ENCODE data around the gene ATP6V1B1. TPM values are rescaled to one million over a fixed set of nuclear protein-coding genes. Genes with fewer than 3 reads are reported as not detected.

Gene ATP6V1B1
- total and polyA plus RNA-seq, 2 of the 13 experiments (the other 11 are each of a cell fraction or from before 2014, with no cell fraction given), result 0.58 to 1.6 TPM

DNA sequence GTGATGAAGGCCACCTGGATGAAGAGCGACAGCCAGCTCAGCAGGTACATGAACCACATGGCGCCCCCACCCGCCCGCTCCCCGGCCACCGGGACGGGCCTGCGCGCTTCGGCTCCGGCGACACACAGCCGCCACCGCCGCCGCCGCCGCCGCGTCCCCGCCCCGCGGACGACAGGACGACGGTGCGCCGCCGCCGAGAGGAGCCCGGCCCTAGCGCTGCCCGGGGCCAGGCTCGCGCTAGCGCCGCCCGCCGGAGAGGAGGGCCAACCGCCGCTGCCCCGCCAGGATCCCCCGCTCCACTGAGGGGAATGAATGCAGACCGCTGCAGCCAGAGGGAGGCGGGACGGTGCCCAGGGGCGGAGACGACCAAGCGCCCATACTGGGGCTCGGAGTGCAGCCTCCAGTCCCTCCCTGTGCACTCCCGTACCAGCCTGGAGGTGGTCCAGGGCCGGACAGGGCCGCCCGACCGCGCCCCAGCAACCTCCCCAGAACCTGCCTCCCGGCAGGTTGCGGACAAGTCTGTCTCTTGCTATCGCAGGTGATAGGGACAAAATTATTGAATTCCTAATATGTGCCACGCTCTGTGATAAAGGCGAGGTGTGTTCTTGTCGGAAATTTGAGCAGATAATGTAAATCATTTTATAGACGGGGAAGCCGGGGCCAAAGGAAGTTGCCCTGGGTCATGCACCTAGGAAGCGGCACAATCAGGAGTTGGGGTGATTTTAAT, 59.2 kb downstream of the ATP6V1B1 start, which contains the start of gene TEX261 (continued):
- TF ChIP-seq, protein P1, sequence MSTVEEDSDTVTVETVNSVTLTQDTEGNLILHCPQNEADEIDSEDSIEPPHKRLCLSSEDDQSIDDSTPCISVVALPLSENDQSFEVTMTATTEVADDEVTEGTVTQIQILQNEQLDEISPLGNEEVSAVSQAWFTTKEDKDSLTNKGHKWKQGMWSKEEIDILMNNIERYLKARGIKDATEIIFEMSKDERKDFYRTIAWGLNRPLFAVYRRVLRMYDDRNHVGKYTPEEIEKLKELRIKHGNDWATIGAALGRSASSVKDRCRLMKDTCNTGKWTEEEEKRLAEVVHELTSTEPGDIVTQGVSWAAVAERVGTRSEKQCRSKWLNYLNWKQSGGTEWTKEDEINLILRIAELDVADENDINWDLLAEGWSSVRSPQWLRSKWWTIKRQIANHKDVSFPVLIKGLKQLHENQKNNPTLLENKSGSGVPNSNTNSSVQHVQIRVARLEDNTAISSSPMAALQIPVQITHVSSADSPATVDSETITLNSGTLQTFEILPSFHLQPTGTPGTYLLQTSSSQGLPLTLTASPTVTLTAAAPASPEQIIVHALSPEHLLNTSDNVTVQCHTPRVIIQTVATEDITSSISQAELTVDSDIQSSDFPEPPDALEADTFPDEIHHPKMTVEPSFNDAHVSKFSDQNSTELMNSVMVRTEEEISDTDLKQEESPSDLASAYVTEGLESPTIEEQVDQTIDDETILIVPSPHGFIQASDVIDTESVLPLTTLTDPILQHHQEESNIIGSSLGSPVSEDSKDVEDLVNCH (CRISPR knock-in tag; IDR thresholded peaks at IDR 0.05), result no peak
- no peak for TF ChIP-seq SCMH1 (CRISPR knock-in tag; IDR thresholded peaks at IDR 0.05; ENCODE audit: borderline replicate concordance)
- TF ChIP-seq ZNF256 (CRISPR knock-in tag; conservative IDR thresholded peaks at IDR 0.05), result 0 out of 2 replicates have a peak, but pooled peaks have one; percentile 50
- no peak for TF ChIP-seq KDM1A (CRISPR knock-in tag; IDR thresholded peaks at IDR 0.05)
- TF ChIP-seq, protein P2, sequence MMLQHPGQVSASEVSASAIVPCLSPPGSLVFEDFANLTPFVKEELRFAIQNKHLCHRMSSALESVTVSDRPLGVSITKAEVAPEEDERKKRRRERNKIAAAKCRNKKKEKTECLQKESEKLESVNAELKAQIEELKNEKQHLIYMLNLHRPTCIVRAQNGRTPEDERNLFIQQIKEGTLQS (CRISPR knock-in tag; IDR thresholded peaks at IDR 0.05), result peak; percentile 29; the same call in 1 of the 2 replicates
- no peak; the same call in 1 of the 2 replicates for TF ChIP-seq SALL2 (CRISPR knock-in tag; IDR thresholded peaks at IDR 0.05)
- TF ChIP-seq POGZ (CRISPR knock-in tag; IDR thresholded peaks at IDR 0.05), result peak; percentile 78
- TF ChIP-seq TEAD2 (CRISPR knock-in tag; IDR thresholded peaks at IDR 0.05), result no peak
- peak; percentile 86 for TF ChIP-seq PHF8 (CRISPR knock-in tag; IDR thresholded peaks at IDR 0.05)
- TF ChIP-seq ZNF20 (CRISPR knock-in tag; IDR thresholded peaks at IDR 0.05), result no peak
- TF ChIP-seq, protein P3, sequence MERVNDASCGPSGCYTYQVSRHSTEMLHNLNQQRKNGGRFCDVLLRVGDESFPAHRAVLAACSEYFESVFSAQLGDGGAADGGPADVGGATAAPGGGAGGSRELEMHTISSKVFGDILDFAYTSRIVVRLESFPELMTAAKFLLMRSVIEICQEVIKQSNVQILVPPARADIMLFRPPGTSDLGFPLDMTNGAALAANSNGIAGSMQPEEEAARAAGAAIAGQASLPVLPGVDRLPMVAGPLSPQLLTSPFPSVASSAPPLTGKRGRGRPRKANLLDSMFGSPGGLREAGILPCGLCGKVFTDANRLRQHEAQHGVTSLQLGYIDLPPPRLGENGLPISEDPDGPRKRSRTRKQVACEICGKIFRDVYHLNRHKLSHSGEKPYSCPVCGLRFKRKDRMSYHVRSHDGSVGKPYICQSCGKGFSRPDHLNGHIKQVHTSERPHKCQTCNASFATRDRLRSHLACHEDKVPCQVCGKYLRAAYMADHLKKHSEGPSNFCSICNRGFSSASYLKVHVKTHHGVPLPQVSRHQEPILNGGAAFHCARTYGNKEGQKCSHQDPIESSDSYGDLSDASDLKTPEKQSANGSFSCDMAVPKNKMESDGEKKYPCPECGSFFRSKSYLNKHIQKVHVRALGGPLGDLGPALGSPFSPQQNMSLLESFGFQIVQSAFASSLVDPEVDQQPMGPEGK (CRISPR knock-in tag; IDR thresholded peaks at IDR 0.05), result peak; percentile 76
- TF ChIP-seq, protein P4, sequence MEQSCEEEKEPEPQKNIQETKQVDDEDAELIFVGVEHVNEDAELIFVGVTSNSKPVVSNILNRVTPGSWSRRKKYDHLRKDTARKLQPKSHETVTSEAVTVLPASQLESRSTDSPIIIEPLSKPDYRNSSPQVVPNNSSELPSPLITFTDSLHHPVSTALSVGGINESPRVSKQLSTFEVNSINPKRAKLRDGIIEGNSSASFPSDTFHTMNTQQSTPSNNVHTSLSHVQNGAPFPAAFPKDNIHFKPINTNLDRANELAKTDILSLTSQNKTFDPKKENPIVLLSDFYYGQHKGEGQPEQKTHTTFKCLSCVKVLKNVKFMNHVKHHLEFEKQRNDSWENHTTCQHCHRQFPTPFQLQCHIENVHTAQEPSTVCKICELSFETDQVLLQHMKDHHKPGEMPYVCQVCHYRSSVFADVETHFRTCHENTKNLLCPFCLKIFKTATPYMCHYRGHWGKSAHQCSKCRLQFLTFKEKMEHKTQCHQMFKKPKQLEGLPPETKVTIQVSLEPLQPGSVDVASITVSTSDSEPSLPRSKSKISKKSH (CRISPR knock-in tag; IDR thresholded peaks at IDR 0.05; ENCODE audit: borderline replicate concordance), result no peak
- TF ChIP-seq PAF1 (CRISPR knock-in tag; IDR thresholded peaks at IDR 0.05), result no peak
- peak; percentile 38 for TF ChIP-seq ZNF563 (CRISPR knock-in tag; IDR thresholded peaks at IDR 0.05)
- TF ChIP-seq NFIB (CRISPR knock-in tag; IDR thresholded peaks at IDR 0.05; ENCODE audit: borderline replicate concordance), result no peak
- no peak for TF ChIP-seq HOXA7 (CRISPR knock-in tag; IDR thresholded peaks at IDR 0.05)
- TF ChIP-seq HIVEP1 (CRISPR knock-in tag; IDR thresholded peaks at IDR 0.05), result peak; percentile 47; the same call in 1 of the 2 replicates
- TF ChIP-seq, protein P5, sequence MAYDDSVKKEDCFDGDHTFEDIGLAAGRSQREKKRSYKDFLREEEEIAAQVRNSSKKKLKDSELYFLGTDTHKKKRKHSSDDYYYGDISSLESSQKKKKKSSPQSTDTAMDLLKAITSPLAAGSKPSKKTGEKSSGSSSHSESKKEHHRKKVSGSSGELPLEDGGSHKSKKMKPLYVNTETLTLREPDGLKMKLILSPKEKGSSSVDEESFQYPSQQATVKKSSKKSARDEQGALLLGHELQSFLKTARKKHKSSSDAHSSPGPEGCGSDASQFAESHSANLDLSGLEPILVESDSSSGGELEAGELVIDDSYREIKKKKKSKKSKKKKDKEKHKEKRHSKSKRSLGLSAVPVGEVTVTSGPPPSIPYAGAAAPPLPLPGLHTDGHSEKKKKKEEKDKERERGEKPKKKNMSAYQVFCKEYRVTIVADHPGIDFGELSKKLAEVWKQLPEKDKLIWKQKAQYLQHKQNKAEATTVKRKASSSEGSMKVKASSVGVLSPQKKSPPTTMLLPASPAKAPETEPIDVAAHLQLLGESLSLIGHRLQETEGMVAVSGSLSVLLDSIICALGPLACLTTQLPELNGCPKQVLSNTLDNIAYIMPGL (CRISPR knock-in tag; IDR thresholded peaks at IDR 0.05; ENCODE audit: borderline replicate concordance in 1 of 2, low read depth in 1 of 2), result peak; percentile 90 to 98
- peak; percentile 60; the same call in 1 of the 2 replicates for TF ChIP-seq HDAC1 (CRISPR knock-in tag; IDR thresholded peaks at IDR 0.05)
- TF ChIP-seq ZNF44 (CRISPR knock-in tag; IDR thresholded peaks at IDR 0.05), result no peak

Measured in HepG2 (cell line).